Activated naive CD8-positive, alpha-beta T cell (primary cell): Measurements from ENCODE around the gene DRD4.

ENCODE experiments used
- H3K27ac Mint-ChIP-seq: one replicate; pipeline ENCODE4 v1.8.0; 2021; ENCODE audit warnings: mixed read lengths
- H3K27me3 Mint-ChIP-seq: one replicate; pipeline ENCODE4 v1.8.0; 2021; ENCODE audit warnings: mixed read lengths
- H3K36me3 Mint-ChIP-seq: one replicate; pipeline ENCODE4 v1.8.0; 2021; ENCODE audit warnings: mixed read lengths
- H3K4me1 Mint-ChIP-seq: one replicate; pipeline ENCODE4 v1.8.0; 2021; ENCODE audit warnings: low read depth, mixed read lengths
- H3K4me3 Mint-ChIP-seq: one replicate; pipeline ENCODE4 v1.8.0; 2021; ENCODE audit warnings: mild to moderate bottlenecking, mixed read lengths
- H3K9me3 Mint-ChIP-seq: one replicate; pipeline ENCODE4 v1.8.0; 2021; ENCODE audit warnings: low read depth, mixed read lengths

DRD4 gene

DNA sequence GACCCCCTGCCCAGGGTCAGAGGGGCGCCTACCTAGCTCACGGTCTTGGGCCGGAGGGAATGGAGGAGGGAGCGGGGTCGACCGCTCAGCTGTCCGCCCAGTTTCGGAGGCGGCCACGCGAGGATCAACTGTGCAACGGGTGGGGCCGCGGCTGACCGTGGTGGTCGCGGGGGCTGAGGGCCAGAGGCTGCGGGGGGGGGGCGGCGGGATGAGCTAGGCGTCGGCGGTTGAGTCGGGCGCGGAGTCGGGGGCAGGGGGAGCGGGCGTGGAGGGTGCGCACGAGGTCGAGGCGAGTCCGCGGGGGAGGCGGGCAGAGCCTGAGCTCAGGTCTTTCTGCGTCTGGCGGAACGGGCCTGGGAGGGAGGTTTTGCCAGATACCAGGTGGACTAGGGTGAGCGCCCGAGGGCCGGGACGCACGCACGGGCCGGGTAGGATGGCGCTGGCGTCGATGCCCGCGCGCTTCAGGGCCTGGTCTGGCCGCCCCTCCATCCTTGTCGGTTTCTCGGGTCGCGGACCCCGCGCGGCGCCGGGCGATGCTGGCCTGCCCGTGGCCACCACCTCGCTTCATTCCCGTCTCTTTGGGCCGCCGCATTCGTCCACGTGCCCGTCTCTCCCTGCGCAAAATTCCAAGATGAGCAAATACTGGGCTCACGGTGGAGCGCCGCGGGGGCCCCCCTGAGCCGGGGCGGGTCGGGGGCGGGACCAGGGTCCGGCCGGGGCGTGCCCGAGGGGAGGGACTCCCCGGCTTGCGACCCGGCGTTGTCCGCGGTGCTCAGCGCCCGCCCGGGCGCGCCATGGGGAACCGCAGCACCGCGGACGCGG, at the start of gene DRD4:
DRD4 (plus strand) TSS at position 759 of the 822 bp plus-strand sequence; CDS start at position 795, 36 bp downstream.
- Mint-ChIP-seq H3K27me3 (peaks cover 3% of the 10 kb centered on the region), H3K36me3 (no peaks in the 10 kb centered on the region), H3K9me3 (no peaks in the 10 kb centered on the region), H3K4me3 (peak within 1 kb of the TSS; percentile 46), H3K4me1 (peaks cover 11% of the 10 kb centered on the region), H3K27ac (no peak within 1 kb of the TSS)

DNA sequence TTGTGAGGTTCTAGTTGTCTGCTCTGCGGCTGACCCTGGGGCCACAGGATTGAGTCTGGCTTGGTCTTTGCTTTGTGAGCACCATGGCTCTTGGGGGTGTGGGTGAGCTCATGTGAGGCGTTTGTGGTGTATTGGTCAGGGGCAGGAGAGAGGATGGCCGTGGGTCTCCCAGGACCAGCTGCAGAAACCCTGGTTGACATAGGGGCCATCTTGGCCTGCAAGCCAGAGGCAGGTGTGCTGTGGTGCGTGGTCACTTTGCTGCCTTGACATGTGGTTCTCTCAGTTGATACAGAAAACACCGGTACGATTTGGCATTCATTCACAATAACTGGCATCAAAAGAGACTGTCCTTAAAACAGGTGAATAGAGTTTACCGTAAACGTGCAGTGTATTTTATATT, 49.5 kb upstream of the DRD4 start:
- H3K27me3 Mint-ChIP-seq: no peaks in the 10 kb centered on the region
- H3K9me3 Mint-ChIP-seq: no peaks in the 10 kb centered on the region

DNA sequence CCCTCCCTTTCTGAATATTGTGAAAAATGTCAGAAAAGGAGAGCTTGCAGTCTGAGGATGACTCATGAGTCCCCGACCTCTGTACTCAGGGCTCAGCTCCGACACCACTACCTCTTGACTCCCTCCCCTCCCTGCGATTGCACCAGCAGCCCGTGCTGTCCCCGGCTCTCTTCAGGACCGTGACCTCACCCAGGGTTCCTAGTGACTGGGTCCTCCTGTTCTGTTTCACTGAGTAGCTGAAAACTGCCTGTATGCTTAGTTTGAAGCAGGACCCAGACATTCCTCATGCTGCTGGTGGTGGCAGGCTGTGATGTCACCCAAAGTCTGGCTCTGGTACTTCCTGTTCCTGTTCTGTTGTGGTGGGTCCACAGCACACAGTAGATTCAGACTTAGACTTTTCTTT, 49.1 kb upstream of the DRD4 start:
- Mint-ChIP-seq H3K36me3 (peaks cover 5% of the 10 kb centered on the region), H3K27ac (peak overlapping the region; percentile 98), H3K4me1 (peaks cover 28% of the 10 kb centered on the region), H3K4me3 (peak overlapping the region; percentile 85), H3K27me3 (no peaks in the 10 kb centered on the region), H3K9me3 (no peaks in the 10 kb centered on the region)

More for the DNA sequence above, 49.5 kb upstream of the DRD4 start:
- H3K4me1 Mint-ChIP-seq: peaks cover 28% of the 10 kb centered on the region
- H3K4me3 Mint-ChIP-seq: peak overlapping the region; percentile 85
- H3K27ac Mint-ChIP-seq: peak overlapping the region; percentile 98
- peaks cover 5% of the 10 kb centered on the region for H3K36me3 Mint-ChIP-seq

DNA sequence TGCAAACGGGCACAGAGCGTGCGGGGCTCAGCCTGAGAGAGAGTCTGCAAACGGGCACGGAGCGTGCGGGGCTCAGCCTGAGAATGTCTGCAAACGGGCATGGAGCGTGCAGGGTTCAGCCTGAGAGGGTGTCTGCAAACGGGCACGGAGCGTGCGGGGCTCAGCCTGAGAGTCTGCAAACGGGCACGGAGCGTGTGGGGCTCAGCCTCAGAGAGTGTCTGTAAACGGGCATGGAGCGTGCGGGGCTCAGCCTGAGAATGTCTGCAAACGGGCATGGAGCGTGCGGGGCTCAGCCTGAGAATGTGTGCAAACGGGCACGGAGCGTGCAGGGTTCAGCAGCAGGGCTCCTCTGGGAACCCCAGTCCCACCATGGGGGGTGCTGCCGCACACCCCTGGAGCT, 47.3 kb upstream of the DRD4 start:
- no peaks in the 10 kb centered on the region for H3K9me3 Mint-ChIP-seq
- peaks cover 5% of the 10 kb centered on the region for H3K36me3 Mint-ChIP-seq
- peak overlapping the region; percentile 23 for H3K4me3 Mint-ChIP-seq
- peaks cover 28% of the 10 kb centered on the region for H3K4me1 Mint-ChIP-seq
- peak overlapping the region; percentile 34 for H3K27ac Mint-ChIP-seq
- no peaks in the 10 kb centered on the region for H3K27me3 Mint-ChIP-seq

DNA sequence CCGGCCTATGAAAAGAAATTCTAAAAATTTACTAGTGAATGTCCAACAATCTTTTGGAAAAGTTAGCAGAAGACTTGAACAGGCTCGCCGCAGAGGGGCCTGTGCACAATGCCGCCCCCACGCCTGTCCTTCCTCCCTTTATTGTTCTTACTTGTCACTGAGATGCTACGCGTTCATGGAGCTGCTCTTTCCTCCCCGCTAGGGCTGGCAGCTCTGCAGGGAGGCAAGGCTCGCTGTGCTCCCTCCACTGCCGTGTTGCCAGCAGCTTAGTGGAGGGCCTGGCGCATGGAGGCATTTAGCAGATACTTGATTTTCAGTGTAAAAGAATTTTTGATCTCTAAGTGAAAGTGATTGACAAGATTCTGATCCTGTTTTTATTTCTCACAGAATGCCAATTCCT, 46.1 kb upstream of the DRD4 start:
- no peaks in the 10 kb centered on the region for H3K27me3 Mint-ChIP-seq
- no peak overlapping the region for H3K27ac Mint-ChIP-seq

DNA sequence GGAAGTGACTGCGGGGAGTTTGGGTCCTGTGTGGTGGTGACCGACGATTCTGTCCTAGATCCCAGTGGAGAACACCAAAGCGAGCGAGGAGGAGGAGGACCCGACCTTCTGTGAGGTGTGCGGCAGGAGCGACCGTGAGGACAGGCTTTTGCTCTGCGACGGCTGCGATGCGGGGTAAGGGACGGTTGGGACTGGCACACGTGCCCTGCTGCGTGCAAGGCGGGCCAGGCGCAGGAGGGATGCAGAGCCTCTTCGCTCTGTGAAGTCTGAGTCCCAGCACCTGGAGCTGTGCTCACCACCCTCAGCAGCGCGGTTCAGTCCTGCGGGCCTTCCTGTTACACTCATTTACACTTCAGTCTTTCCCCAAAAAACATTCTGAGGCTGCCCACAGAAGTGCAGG, 44.6 kb upstream of the DRD4 start:
- peaks cover 25% of the 10 kb centered on the region for H3K4me1 Mint-ChIP-seq
- no peaks in the 10 kb centered on the region for H3K27me3 Mint-ChIP-seq
- H3K27ac Mint-ChIP-seq: no peak overlapping the region
- peaks cover 5% of the 10 kb centered on the region for H3K36me3 Mint-ChIP-seq
- no peak overlapping the region for H3K4me3 Mint-ChIP-seq
- no peaks in the 10 kb centered on the region for H3K9me3 Mint-ChIP-seq

More for the DNA sequence above, 46.1 kb upstream of the DRD4 start:
- H3K36me3 Mint-ChIP-seq: peaks cover 5% of the 10 kb centered on the region
- H3K9me3 Mint-ChIP-seq: no peaks in the 10 kb centered on the region
- no peak overlapping the region for H3K4me3 Mint-ChIP-seq
- peaks cover 29% of the 10 kb centered on the region for H3K4me1 Mint-ChIP-seq

DNA sequence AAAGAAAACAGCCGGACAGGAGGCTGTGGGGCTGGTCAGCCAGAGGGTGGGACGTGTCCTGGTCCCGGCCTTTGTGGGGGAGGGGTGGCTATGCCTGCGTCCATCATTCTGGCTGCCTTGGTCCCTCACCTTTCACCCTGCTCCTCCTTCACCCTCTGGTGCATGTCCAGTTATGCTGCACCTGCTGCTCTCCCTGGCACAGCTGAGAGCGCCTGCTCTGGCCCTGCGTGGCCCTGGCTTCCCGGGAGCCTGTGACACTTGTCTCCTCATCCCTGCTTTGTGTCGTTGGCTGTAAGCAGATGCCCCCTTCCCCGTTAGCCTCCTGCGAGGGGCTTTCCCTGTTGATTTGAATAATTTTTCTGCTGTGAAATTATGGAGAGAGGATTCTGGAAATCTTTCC, 44.2 kb upstream of the DRD4 start:
- no peak overlapping the region for H3K27ac Mint-ChIP-seq
- peaks cover 21% of the 10 kb centered on the region for H3K4me1 Mint-ChIP-seq
- no peak overlapping the region for H3K4me3 Mint-ChIP-seq
- H3K9me3 Mint-ChIP-seq: no peaks in the 10 kb centered on the region
- H3K36me3 Mint-ChIP-seq: peaks cover 5% of the 10 kb centered on the region
- no peaks in the 10 kb centered on the region for H3K27me3 Mint-ChIP-seq

DNA sequence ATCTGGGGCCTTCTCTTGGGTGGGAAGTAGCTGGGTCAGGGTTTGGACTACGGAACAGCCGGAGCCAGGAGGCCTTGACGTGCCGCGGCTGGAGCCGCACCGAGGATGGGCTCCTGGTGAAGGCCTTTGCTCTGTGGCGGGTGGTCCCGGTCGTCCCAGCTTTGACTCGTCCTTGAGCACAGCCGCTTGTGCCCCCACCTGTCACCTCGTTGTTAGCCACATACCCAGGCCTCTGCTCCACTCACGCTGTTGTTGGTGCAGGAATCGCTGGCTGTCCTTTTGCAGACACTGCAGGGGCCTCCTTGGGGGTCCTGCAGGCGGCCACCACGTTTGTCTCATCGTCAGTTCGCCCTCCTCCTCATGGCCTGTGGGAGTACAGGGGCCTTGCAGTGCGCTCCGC, 43.7 kb upstream of the DRD4 start:
- no peak overlapping the region for H3K27ac Mint-ChIP-seq
- peaks cover 16% of the 10 kb centered on the region for H3K4me1 Mint-ChIP-seq
- no peaks in the 10 kb centered on the region for H3K9me3 Mint-ChIP-seq
- peaks cover 5% of the 10 kb centered on the region for H3K36me3 Mint-ChIP-seq
- H3K27me3 Mint-ChIP-seq: no peaks in the 10 kb centered on the region
- no peak overlapping the region for H3K4me3 Mint-ChIP-seq

DNA sequence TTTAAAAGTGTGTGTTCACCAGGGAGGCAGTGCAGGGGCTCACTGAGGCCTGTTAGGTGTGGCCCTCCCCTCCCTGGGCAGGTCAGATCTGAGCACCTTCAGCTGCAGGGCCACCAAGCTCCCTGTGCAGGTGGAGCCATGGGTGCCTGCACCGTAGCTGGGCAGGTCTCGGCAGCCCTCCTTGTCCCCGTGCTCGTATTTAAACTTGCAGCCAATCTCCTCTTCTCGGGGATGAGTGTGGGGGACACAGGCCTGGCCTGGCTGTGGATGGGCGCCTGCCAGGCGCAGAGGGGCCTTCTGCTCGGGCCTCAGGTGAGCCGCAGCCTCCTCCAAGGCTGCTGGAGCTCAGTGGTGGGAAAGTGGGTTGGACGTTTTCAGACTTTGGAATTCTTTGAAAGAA, 41.7 kb upstream of the DRD4 start:
- no peak overlapping the region for H3K27ac Mint-ChIP-seq
- H3K4me3 Mint-ChIP-seq: no peak overlapping the region
- peaks cover 3% of the 10 kb centered on the region for H3K36me3 Mint-ChIP-seq
- H3K27me3 Mint-ChIP-seq: no peaks in the 10 kb centered on the region
- no peaks in the 10 kb centered on the region for H3K9me3 Mint-ChIP-seq
- peaks cover 9% of the 10 kb centered on the region for H3K4me1 Mint-ChIP-seq

DNA sequence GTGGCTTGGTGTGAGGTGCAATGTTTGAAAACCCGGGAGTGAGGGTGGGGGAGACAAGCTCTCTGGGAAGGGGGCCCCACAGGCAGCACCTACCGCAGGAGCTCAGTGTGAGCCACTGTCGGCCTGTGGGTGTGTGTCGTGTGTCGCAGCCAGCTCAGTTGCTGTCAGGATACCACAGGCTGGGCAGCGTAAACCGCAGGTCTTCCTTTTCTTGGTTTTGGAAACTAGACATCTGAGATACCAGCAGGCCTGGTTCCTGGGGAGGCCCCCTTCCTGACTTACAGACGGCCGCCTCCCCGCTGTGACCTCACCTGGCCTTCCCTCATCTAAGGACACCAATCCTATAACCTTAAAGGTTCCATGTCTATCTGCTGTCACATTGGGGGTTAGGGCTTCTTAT, 40.7 kb upstream of the DRD4 start:
- H3K36me3 Mint-ChIP-seq: peaks cover 3% of the 10 kb centered on the region
- H3K4me3 Mint-ChIP-seq: no peak overlapping the region
- H3K27me3 Mint-ChIP-seq: no peaks in the 10 kb centered on the region
- no peak overlapping the region for H3K27ac Mint-ChIP-seq
- no peaks in the 10 kb centered on the region for H3K9me3 Mint-ChIP-seq
- peaks cover 9% of the 10 kb centered on the region for H3K4me1 Mint-ChIP-seq

DNA sequence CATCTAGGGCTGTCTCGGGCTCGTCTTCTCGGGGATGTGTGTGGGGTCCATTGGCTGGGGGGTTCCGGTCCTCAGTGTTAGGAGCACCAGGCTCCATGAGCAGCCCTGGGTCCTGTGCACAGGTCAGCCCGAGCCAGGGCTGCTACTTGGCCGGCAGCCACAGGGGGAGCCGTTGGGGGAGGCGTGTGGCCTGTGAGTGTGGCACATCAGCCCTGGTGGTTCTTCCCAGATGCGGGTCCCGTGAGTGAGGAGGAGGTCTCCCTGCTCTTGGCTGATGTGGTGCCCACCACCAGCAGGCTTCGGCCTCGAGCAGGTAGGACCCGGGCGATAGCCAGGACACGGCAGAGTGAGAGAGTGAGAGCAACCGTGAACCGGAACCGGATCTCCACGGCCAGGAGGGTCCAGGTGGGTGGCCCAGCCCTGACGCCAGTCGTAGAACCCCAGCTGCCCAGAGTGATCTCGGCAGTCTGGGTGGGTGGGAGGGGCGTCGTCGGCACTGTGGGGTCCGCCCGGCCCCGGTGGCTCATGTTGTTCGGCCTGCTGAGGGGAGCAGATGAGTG, 39.8 kb upstream of the DRD4 start:
- Mint-ChIP-seq H3K9me3 (no peaks in the 10 kb centered on the region), H3K4me1 (peaks cover 8% of the 10 kb centered on the region), H3K27ac (no peak overlapping the region), H3K4me3 (no peak overlapping the region), H3K27me3 (no peaks in the 10 kb centered on the region), H3K36me3 (peaks cover 3% of the 10 kb centered on the region)

DNA sequence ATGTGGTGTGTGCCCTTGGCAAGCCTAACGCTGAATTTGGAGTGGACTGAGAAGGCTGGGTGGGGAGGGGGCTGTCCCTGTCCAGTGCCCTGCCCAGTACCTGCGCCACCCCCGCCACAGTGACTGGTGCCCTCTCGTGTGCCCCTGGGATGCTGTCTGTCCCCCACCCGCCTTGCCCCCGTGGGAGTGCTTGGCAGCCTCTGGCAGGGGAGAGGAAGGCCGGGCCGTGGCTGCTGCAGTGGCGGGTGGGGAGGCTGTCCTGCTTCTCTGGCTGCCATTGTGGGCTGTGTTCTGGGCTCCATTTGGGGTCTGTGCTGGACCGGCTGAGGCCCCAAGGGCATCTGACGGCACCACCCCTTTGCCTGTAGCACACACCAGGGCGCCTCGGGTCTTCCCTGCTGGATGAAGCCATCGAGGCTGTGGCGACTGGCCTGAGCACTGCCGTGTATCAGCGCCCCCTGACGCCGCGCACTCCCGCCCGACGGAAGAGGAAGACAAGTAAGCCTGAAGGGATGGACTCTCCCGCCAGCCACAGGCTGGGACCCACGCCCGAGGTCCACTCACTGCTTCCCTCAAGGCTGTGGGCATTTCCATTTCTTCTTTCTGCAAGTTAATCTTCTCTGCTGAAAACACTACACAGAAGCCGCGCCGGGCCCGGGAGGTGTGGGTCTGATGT, 38.9 kb upstream of the DRD4 start:
- no peaks in the 10 kb centered on the region for H3K27me3 Mint-ChIP-seq
- peaks cover 7% of the 10 kb centered on the region for H3K4me1 Mint-ChIP-seq
- no peaks in the 10 kb centered on the region for H3K36me3 Mint-ChIP-seq
- H3K9me3 Mint-ChIP-seq: no peaks in the 10 kb centered on the region
- H3K4me3 Mint-ChIP-seq: no peak overlapping the region
- no peak overlapping the region for H3K27ac Mint-ChIP-seq

DNA sequence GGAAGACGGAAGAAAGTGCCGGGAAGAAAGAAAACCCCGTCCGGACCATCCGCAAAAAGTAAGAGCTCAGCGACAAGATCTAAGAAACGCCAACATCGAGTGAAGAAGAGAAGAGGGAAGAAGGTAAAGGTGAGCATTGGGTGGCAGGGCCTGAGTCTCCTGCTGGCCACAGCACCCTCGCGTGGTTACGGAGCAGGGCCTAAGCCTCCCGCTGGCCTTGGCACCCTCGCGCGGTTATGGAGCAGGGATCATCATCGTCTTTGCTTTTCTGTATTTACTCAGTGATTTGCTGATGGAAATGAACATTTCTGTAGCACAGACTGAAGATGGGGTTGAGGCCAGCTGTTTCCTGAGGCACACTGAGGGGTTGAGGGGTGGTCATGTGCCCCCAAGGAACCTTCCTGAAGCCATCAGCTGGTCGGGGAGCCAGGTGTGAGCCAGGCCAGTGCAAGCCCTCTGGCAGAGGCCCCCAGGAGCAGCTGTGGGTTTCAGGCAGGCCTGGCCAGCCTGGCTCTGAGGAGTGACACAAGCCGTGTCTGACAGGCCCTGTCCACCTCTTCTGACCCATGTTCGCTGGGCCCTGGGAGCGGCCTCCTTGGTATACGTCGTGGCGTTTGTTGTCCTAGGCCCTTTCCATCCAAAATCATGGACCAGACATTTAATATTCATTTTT, 35.4 kb upstream of the DRD4 start:
- Mint-ChIP-seq H3K27ac (peak overlapping the region; percentile 10), H3K9me3 (no peaks in the 10 kb centered on the region), H3K4me3 (no peak overlapping the region), H3K27me3 (no peaks in the 10 kb centered on the region), H3K4me1 (no peaks in the 10 kb centered on the region), H3K36me3 (no peaks in the 10 kb centered on the region)

DNA sequence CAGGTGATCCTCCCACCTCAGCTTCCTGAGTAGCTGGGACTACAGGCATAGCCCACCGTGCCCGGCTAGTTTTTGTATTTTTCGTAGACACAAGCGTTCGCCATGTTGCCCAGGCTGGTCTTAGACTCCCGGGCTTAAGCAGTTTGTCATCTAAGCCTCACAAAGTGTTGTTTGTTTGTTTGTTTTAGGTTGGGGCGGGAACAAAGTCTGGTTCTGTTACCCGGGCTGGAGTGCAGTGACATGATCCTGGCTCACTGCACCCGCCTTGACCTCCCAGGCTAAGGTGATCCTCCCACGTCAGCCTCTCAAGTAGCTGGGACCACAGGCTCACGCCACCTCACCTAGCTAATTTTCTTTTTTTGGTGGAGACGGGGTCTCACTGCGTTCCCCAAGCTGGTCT, 33.9 kb upstream of the DRD4 start:
- Mint-ChIP-seq H3K4me3 (no peak overlapping the region), H3K36me3 (no peaks in the 10 kb centered on the region), H3K27ac (no peak overlapping the region), H3K4me1 (no peaks in the 10 kb centered on the region), H3K27me3 (no peaks in the 10 kb centered on the region), H3K9me3 (no peaks in the 10 kb centered on the region)
